Gastroesophageal sphincter (tissue), 4 donors: ENCODE results near the gene MICU2. TPM values are rescaled to one million over a fixed set of nuclear protein-coding genes. Genes with fewer than 3 reads are reported as not detected.

Experiments
- ATAC-seq: fragments of 150-250 bp; one replicate; pipeline ENCODE4 v1.9.1; 2016; ENCODE audit warnings: mild to moderate bottlenecking, moderate library complexity
- H3K27ac ChIP-seq, 4 donors: fragments of 200-600 bp; sonication (generic) in 3 of 4; 1 replicate in 3 of 4; 2 replicates in 1 of 4; pipeline ENCODE4 v1.5.1; 2016 to 2019
- H3K27me3 ChIP-seq: fragments of 200-600 bp; sonication (generic); one replicate; pipeline ENCODE4 v1.5.1; 2019
- H3K36me3 ChIP-seq, 2 donors: fragments of 200-600 bp; sonication (generic); one replicate each; pipeline ENCODE4 v1.5.1; 2019; ENCODE audit warnings: control low read depth in 1 of 2
- H3K4me1 ChIP-seq, 3 donors: fragments of 200-600 bp; sonication (generic); 1 replicate in 2 of 3; 2 replicates in 1 of 3; pipeline ENCODE4 v1.5.1; 2016 to 2019; ENCODE audit warnings: control low read depth in 2 of 3
- H3K4me3 ChIP-seq, 2 donors: fragments of 200-600 bp; sonication (generic); one replicate each; pipeline ENCODE4 v1.5.1; 2019; ENCODE audit warnings: mild to moderate bottlenecking in 1 of 2, moderate library complexity in 1 of 2
- H3K9me3 ChIP-seq, 3 donors: fragments of 200-600 bp; sonication (generic); one replicate each; pipeline ENCODE4 v1.5.1; 2017 to 2019; ENCODE audit warnings: control low read depth in 2 of 3
- EP300 ChIP-seq: sonication (generic); formaldehyde crosslinking; IDR thresholded peaks from one replicate; pipeline ENCODE4 v1.6.1; 2017; ENCODE audit warnings: antibody characterized with exemption, mild to moderate bottlenecking
- POLR2A ChIP-seq, 2 donors: fragments of 450-650 bp; IDR thresholded peaks; one replicate each; pipeline ENCODE4 v1.6.1; 2017; ENCODE audit warnings: antibody characterized with exemption in 2 of 2, mild to moderate bottlenecking in 2 of 2, moderate library complexity in 1 of 2
- POLR2AphosphoS5 ChIP-seq: sonication (generic); formaldehyde crosslinking; IDR thresholded peaks from one replicate; pipeline ENCODE4 v1.6.1; 2017; ENCODE audit warnings: antibody characterized with exemption
- WGBS, 2 donors: methylation state at CpG; one replicate each; pipeline ENCODE4 v1.1.5; 2018; ENCODE audit warnings: low coverage in 1 of 2; 5-methylcytosine and 5-hydroxymethylcytosine counted together
- total RNA-seq, 4 donors: library from RNA; depleted of rRNA; stranded (reverse); fragments of >200 nt; gene quantifications; one replicate each; pipeline ENCODE4 v1.1.0, GENCODE V29; 2016
- TF ChIP-seq, protein P1 (sequence below), 4 experiments: fragments of 200-600 bp in 2 of 4; fragments of 450-650 bp in 2 of 4; sonication (generic) in 1 of 4; IDR thresholded peaks; one replicate each; pipeline ENCODE4 v1.5.1; 2017 to 2019; ENCODE audit warnings: antibody characterized with exemption in 4 of 4, mild to moderate bottlenecking in 2 of 4, moderate library complexity in 2 of 4

Gene MICU2
- total RNA-seq, 4 donors from 2014 or later = 35.2 to 67.7 (median 42.0) TPM

DNA sequence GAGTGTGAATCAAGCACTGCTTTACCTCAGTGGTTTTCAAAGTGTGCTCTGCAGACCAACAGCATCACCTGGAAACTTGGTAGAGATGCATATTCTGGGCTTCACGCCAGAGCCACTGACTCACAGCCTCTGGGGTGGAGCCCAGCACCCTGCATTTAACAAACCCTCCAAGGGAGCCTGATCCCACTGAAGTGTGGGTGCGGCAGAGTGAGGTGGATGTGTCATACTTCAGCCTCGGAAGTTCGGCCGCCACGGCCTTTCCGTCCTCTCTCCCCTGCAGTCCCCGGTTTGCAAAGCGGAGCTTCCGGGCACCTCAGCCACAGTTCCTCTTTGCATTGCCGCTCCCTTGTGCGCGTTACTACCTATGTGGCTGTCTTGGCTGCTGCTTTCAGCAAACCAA is 33.3 kb upstream of the MICU2 start:
- no CpG with 5 or more reads among the region's 13 CpGs for WGBS, 2 donors
- TF ChIP-seq POLR2A (IDR thresholded peaks at IDR 0.05) = no peak
- TF ChIP-seq POLR2AphosphoS5 = no peak
- no peak for TF ChIP-seq EP300
- no peaks in the 10 kb centered on the region for H3K4me1 ChIP-seq
- ATAC-seq = no peak
- peaks cover 23% of the 10 kb centered on the region for H3K27me3 ChIP-seq
- H3K4me3 ChIP-seq = no peak overlapping the region
- no peak overlapping the region for H3K27ac ChIP-seq
- H3K36me3 ChIP-seq = no peaks in the 10 kb centered on the region
- H3K9me3 ChIP-seq = no peaks in the 10 kb centered on the region

GRCh38 chr13:21636656-21637055 is 32.7 kb upstream of the MICU2 start:
- Histone ChIP-seq H3K9me3 (no peaks in the 10 kb centered on the region), H3K27me3 (peaks cover 23% of the 10 kb centered on the region), H3K36me3 (no peaks in the 10 kb centered on the region), H3K27ac (no peak overlapping the region), H3K4me3 (no peak overlapping the region), H3K4me1 (no peaks in the 10 kb centered on the region)
- ATAC-seq = no peak
- no peak for TF ChIP-seq EP300
- no peak for TF ChIP-seq POLR2AphosphoS5
- TF ChIP-seq POLR2A (IDR thresholded peaks at IDR 0.05) = no peak
- TF ChIP-seq, protein P1, sequence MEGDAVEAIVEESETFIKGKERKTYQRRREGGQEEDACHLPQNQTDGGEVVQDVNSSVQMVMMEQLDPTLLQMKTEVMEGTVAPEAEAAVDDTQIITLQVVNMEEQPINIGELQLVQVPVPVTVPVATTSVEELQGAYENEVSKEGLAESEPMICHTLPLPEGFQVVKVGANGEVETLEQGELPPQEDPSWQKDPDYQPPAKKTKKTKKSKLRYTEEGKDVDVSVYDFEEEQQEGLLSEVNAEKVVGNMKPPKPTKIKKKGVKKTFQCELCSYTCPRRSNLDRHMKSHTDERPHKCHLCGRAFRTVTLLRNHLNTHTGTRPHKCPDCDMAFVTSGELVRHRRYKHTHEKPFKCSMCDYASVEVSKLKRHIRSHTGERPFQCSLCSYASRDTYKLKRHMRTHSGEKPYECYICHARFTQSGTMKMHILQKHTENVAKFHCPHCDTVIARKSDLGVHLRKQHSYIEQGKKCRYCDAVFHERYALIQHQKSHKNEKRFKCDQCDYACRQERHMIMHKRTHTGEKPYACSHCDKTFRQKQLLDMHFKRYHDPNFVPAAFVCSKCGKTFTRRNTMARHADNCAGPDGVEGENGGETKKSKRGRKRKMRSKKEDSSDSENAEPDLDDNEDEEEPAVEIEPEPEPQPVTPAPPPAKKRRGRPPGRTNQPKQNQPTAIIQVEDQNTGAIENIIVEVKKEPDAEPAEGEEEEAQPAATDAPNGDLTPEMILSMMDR (IDR thresholded peaks at IDR 0.05) = no peak
- whole genome bisulfite sequencing, 2 donors = 40 to 65% methylated on average over 2 to 3 of the region's 3 CpGs

GRCh38 chr13:21632196-21632595 is 28.2 kb upstream of the MICU2 start:
- no peaks in the 10 kb centered on the region for H3K36me3 ChIP-seq
- no peaks in the 10 kb centered on the region for H3K4me1 ChIP-seq

GRCh38 chr13:21625366-21625765 is 21.4 kb upstream of the MICU2 start:
- Histone ChIP-seq H3K27ac (no peak overlapping the region), H3K4me1 (no peaks in the 10 kb centered on the region), H3K9me3 (peaks cover 0 to 2% (median 0%) of the 10 kb centered on the region in 3 donors), H3K4me3 (no peak overlapping the region), H3K36me3 (no peaks in the 10 kb centered on the region), H3K27me3 (peaks cover 12% of the 10 kb centered on the region)
- ATAC-seq = no peak
- 40 to 45% methylated on average over 2 to 8 of the region's 8 CpGs for WGBS, 2 donors
- TF ChIP-seq, protein P1 (IDR thresholded peaks at IDR 0.05) = peak in 1 of 4 experiments; percentile 18
- no peak for TF ChIP-seq POLR2AphosphoS5

More at GRCh38 chr13:21632196-21632595, 28.2 kb upstream of the MICU2 start:
- TF ChIP-seq, protein P1 (IDR thresholded peaks at IDR 0.05) = no peak
- TF ChIP-seq POLR2A (IDR thresholded peaks at IDR 0.05) (no peak), POLR2AphosphoS5 (no peak), EP300 (no peak)
- Histone ChIP-seq H3K9me3 (peaks cover 0 to 12% (median 0%) of the 10 kb centered on the region in 3 donors), H3K27ac (no peak overlapping the region), H3K4me3 (no peak overlapping the region), H3K27me3 (peaks cover 10% of the 10 kb centered on the region)
- no peak for ATAC-seq

DNA sequence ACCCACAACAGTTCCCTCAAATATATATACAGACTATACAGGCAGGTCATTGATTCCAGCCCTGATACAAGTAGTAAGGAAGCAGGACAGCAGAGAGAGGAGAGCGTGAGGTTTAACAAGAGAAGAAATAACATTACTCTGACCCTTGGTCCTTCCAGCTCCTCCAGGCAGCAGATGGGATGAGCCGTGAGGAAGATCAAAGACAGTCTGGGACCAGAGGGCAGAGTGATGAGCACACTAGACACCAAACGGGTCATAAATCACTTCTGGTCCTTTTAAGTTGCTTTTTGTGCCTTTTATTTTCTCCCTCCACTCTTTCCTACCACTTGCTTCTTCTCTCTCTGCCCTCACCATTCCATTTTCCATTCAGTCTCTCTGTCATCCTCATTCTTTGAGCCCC is 16.9 kb upstream of the MICU2 start:
- 45 to 58% methylated on average over 3 of the region's 3 CpGs for WGBS, 2 donors
- Histone ChIP-seq H3K27ac (no peak overlapping the region), H3K36me3 (no peaks in the 10 kb centered on the region), H3K4me3 (no peak overlapping the region), H3K27me3 (peaks cover 27% of the 10 kb centered on the region), H3K9me3 (no peaks in the 10 kb centered on the region), H3K4me1 (no peaks in the 10 kb centered on the region)
- no peak for ATAC-seq
- TF ChIP-seq, protein P1 (IDR thresholded peaks at IDR 0.05) = no peak
- TF ChIP-seq POLR2A (IDR thresholded peaks at IDR 0.05) (no peak), EP300 (no peak), POLR2AphosphoS5 (no peak)
